ENCODE data around the gene ZMYM3. TPM values are rescaled to one million over a fixed set of nuclear protein-coding genes. Genes with fewer than 3 reads are reported as not detected.
A peak's percentile ranks its signal among the peaks of the same experiment; 100 is the strongest.

ZMYM3 gene
- total and polyA plus RNA-seq, 9 of the 15 experiments (the other 6 are each of a cell fraction or from before 2014, with no cell fraction given), result 4.3 to 36.3 (median 16.8) TPM

DNA sequence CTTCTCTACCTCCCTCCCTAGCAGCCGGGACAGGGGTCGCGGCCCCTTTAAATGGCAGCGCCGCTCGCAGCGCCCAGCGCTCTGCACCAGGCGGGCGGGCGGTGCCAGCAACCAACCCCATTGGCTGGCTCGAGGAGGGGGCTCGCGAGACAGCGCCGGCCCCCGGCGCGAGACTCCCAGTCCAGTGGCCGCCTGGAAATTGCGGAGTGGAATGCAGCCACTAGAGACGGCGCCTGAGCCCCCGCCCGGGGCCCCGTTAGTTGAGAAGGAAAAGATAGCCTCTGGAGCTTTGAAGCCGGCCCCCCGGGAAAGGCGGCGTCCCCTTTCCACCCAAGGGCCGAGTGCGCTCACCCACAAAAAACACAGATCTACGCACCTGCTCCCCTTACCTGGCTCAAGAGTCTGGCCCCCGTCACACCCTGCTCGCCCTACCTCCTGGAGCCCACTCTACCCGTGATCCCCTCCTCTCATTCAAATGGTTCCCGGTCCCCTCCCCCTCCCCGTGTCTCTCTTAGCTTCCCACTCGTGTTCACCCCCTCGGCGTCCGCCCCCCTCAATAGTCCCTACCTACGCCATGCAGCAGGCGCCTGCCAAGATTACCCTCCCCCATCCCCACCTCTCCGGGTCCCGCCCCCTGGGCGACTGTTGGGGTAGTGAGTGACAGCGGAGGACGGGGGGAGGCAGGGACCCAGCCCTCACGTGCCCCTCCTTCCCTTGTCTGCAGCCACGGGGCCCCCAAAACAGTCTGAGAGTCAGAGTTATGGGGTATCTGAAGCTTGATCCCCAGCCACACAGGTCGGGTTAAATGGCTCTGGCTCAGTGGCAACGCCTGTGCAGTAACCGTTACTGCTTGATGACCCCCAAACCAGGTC lies at the start of gene ZMYM3 (continued):
- TF ChIP-seq FOXP4 (CRISPR knock-in tag; IDR thresholded peaks at IDR 0.05; ENCODE audit: borderline replicate concordance) (no peak), EGR1 (conservative IDR thresholded peaks at IDR 0.05) (peak; percentile 35; the same call in 1 of the 2 replicates), EZH2 (IDR thresholded peaks at IDR 0.05; ENCODE audit: borderline replicate concordance, low read depth, low read length) (no peak), STAT5A (IDR thresholded peaks at IDR 0.05; ENCODE audit: borderline replicate concordance, low read length) (no peak), PKNOX1 (IDR thresholded peaks at IDR 0.05) (peak; percentile 97), IRF9 (tag; IDR thresholded peaks at IDR 0.05) (no peak), SOX6 (IDR thresholded peaks at IDR 0.05) (no peak), FOXK1 (CRISPR knock-in tag; IDR thresholded peaks at IDR 0.05; ENCODE audit: borderline replicate concordance) (no peak), TAF9B (IDR thresholded peaks at IDR 0.05; ENCODE audit: partially characterized antibody) (peak; percentile 27), ZNF140 (CRISPR knock-in tag; IDR thresholded peaks at IDR 0.05) (no peak)
- TF ChIP-seq, protein P1, sequence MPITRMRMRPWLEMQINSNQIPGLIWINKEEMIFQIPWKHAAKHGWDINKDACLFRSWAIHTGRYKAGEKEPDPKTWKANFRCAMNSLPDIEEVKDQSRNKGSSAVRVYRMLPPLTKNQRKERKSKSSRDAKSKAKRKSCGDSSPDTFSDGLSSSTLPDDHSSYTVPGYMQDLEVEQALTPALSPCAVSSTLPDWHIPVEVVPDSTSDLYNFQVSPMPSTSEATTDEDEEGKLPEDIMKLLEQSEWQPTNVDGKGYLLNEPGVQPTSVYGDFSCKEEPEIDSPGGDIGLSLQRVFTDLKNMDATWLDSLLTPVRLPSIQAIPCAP (CRISPR knock-in tag; IDR thresholded peaks at IDR 0.05; ENCODE audit: borderline replicate concordance), result no peak
- TF ChIP-seq, protein P2, sequence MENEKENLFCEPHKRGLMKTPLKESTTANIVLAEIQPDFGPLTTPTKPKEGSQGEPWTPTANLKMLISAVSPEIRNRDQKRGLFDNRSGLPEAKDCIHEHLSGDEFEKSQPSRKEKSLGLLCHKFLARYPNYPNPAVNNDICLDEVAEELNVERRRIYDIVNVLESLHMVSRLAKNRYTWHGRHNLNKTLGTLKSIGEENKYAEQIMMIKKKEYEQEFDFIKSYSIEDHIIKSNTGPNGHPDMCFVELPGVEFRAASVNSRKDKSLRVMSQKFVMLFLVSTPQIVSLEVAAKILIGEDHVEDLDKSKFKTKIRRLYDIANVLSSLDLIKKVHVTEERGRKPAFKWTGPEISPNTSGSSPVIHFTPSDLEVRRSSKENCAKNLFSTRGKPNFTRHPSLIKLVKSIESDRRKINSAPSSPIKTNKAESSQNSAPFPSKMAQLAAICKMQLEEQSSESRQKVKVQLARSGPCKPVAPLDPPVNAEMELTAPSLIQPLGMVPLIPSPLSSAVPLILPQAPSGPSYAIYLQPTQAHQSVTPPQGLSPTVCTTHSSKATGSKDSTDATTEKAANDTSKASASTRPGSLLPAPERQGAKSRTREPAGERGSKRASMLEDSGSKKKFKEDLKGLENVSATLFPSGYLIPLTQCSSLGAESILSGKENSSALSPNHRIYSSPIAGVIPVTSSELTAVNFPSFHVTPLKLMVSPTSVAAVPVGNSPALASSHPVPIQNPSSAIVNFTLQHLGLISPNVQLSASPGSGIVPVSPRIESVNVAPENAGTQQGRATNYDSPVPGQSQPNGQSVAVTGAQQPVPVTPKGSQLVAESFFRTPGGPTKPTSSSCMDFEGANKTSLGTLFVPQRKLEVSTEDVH (IDR thresholded peaks at IDR 0.05; ENCODE audit: low read depth, partially characterized antibody), result no peak
- TF ChIP-seq, protein P3, sequence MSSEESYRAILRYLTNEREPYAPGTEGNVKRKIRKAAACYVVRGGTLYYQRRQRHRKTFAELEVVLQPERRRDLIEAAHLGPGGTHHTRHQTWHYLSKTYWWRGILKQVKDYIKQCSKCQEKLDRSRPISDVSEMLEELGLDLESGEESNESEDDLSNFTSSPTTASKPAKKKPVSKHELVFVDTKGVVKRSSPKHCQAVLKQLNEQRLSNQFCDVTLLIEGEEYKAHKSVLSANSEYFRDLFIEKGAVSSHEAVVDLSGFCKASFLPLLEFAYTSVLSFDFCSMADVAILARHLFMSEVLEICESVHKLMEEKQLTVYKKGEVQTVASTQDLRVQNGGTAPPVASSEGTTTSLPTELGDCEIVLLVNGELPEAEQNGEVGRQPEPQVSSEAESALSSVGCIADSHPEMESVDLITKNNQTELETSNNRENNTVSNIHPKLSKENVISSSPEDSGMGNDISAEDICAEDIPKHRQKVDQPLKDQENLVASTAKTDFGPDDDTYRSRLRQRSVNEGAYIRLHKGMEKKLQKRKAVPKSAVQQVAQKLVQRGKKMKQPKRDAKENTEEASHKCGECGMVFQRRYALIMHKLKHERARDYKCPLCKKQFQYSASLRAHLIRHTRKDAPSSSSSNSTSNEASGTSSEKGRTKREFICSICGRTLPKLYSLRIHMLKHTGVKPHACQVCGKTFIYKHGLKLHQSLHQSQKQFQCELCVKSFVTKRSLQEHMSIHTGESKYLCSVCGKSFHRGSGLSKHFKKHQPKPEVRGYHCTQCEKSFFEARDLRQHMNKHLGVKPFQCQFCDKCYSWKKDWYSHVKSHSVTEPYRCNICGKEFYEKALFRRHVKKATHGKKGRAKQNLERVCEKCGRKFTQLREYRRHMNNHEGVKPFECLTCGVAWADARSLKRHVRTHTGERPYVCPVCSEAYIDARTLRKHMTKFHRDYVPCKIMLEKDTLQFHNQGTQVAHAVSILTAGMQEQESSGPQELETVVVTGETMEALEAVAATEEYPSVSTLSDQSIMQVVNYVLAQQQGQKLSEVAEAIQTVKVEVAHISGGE (CRISPR knock-in tag; IDR thresholded peaks at IDR 0.05), result no peak

Measured in K562 (cell line).